ENCODE measurements around the gene ASB18.

- TF ChIP-seq ZNF121 (CRISPR knock-in tag; IDR thresholded peaks at IDR 0.05) (no peak), MAX (CRISPR knock-in tag; IDR thresholded peaks at IDR 0.05) (no peak), E2F1 (CRISPR knock-in tag; IDR thresholded peaks at IDR 0.05) (no peak), MLX (CRISPR knock-in tag; IDR thresholded peaks at IDR 0.05) (no peak), CTCF (IDR thresholded peaks at IDR 0.05) (no peak), NR3C1 (CRISPR knock-in tag; conservative IDR thresholded peaks at IDR 0.05; ENCODE audit: low read depth) (no peak), ELF4 (CRISPR knock-in tag; IDR thresholded peaks at IDR 0.05; ENCODE audit: low read depth) (no peak), IRF2 (CRISPR knock-in tag; IDR thresholded peaks at IDR 0.05; ENCODE audit: borderline replicate concordance, low read depth) (no peak), ATF3 (CRISPR knock-in tag; conservative IDR thresholded peaks at IDR 0.05) (no peak), FOXJ3 (CRISPR knock-in tag; IDR thresholded peaks at IDR 0.05; ENCODE audit: borderline replicate concordance) (no peak), TEAD4 (CRISPR knock-in tag; IDR thresholded peaks at IDR 0.05) (no peak), SMAD3 (CRISPR knock-in tag; IDR thresholded peaks at IDR 0.05; ENCODE audit: borderline replicate concordance) (no peak)
Observed at GRCh38 chr2:236166796-236167296, 97.4 kb downstream of the ASB18 start.

All from WTC11 (cell line).